Type B pancreatic cell (in vitro differentiated cells): ENCODE data around the gene SRP54. TPM values are rescaled to one million over a fixed set of nuclear protein-coding genes. Genes with fewer than 3 reads are reported as not detected.
"Not testable (repeated sequence)": the region's sequence is repeated elsewhere in the genome, so short reads cannot be mapped to it uniquely, and the experiment has no call there.

Experiments used
- DNase-seq: peaks from one replicate; pipeline ENCODE4 v3.0.0; 2021; ENCODE audit warnings: mixed read lengths; ENCODE audit not compliant: unreplicated experiment; ENCODE audit errors: extremely low spot score
- H3K27ac Mint-ChIP-seq: 2 replicates; pipeline ENCODE4 v1.8.0; 2021; ENCODE audit warnings: mild to moderate bottlenecking, mixed read lengths
- H3K27me3 Mint-ChIP-seq: 2 replicates; pipeline ENCODE4 v1.8.0; 2021; ENCODE audit warnings: mixed read lengths
- H3K36me3 Mint-ChIP-seq: 2 replicates; pipeline ENCODE4 v1.8.0; 2021; ENCODE audit warnings: mixed read lengths
- H3K4me1 Mint-ChIP-seq: one replicate; pipeline ENCODE4 v1.8.0; 2021; ENCODE audit warnings: mixed read lengths; ENCODE audit not compliant: unreplicated experiment
- H3K4me3 Mint-ChIP-seq: 2 replicates; pipeline ENCODE4 v1.8.0; 2021; ENCODE audit warnings: mild to moderate bottlenecking, mixed read lengths
- H3K9me3 Mint-ChIP-seq: 2 replicates; pipeline ENCODE4 v1.8.0; 2021; ENCODE audit warnings: mixed read lengths
- CTCF ChIP-seq: fragments of 200-600 bp; sonication (generic); conservative IDR thresholded peaks from 2 replicates; pipeline ENCODE4 v1.5.0; 2021; ENCODE audit warnings: antibody characterized with exemption, mild to moderate bottlenecking
- total RNA-seq: library from RNA; stranded (reverse); gene quantifications from 2 replicates; pipeline ENCODE4 v1.2.1, GENCODE V29; 2021; ENCODE audit warnings: low replicate concordance

Gene SRP54
- total RNA-seq, 1 donor from 2014 or later, result 48.3 TPM

GRCh38 chr14:34943506-34943905, 39.3 kb upstream of the SRP54 start:
- Mint-ChIP-seq H3K4me1 (no peaks in the 10 kb centered on the region), H3K36me3 (peaks cover 12% of the 10 kb centered on the region), H3K27me3 (no peaks in the 10 kb centered on the region), H3K9me3 (peaks cover 4% of the 10 kb centered on the region), H3K4me3 (no peak overlapping the region), H3K27ac (no peak overlapping the region)
- no peak for TF ChIP-seq CTCF
- DNase-seq, result no peak

- Mint-ChIP-seq H3K27me3 (no peaks in the 10 kb centered on the region), H3K27ac (no peak overlapping the region), H3K4me3 (no peak overlapping the region), H3K9me3 (peaks cover 4% of the 10 kb centered on the region), H3K36me3 (peaks cover 12% of the 10 kb centered on the region), H3K4me1 (no peaks in the 10 kb centered on the region)
- no peak for TF ChIP-seq CTCF
- DNase-seq, result no peak
Observed at GRCh38 chr14:34944744-34945143, 38.0 kb upstream of the SRP54 start.

GRCh38 chr14:34946699-34947098, 36.1 kb upstream of the SRP54 start:
- no peak for DNase-seq
- H3K27me3 Mint-ChIP-seq, result no peaks in the 10 kb centered on the region
- no peak for TF ChIP-seq CTCF
- peaks cover 4% of the 10 kb centered on the region for H3K9me3 Mint-ChIP-seq
- no peaks in the 10 kb centered on the region for H3K4me1 Mint-ChIP-seq
- H3K27ac Mint-ChIP-seq, result no peak overlapping the region
- peaks cover 16% of the 10 kb centered on the region for H3K36me3 Mint-ChIP-seq
- H3K4me3 Mint-ChIP-seq, result no peak overlapping the region

DNA sequence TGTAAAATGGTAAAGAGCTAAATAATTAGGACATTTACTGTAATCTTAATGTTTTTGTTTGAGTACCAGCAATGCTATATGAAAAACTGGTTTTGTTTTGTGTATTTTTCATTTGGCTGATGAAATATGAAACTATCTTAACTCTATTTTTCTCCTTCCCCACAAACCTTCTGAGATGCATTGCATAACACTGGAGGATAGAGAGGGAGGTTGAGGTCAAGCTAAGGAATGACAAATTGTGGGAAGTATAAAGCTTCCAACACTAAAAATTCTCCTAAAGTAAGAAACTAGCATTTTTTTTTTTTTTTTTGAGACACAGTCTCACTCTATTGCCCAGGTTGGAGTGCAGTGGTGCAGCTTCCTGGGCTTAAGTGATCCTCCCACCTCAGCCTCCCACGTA, 31.5 kb upstream of the SRP54 start:
- Mint-ChIP-seq H3K36me3 (peaks cover 4% of the 10 kb centered on the region), H3K4me3 (no peak overlapping the region), H3K9me3 (no peaks in the 10 kb centered on the region), H3K27ac (no peak overlapping the region), H3K27me3 (no peaks in the 10 kb centered on the region), H3K4me1 (no peaks in the 10 kb centered on the region)
- no peak for TF ChIP-seq CTCF
- DNase-seq, result no peak

GRCh38 chr14:34956931-34957330, 25.9 kb upstream of the SRP54 start:
- Mint-ChIP-seq H3K4me3 (no peak overlapping the region), H3K27me3 (no peaks in the 10 kb centered on the region), H3K36me3 (peaks cover 10% of the 10 kb centered on the region), H3K4me1 (peaks cover 3% of the 10 kb centered on the region), H3K9me3 (no peaks in the 10 kb centered on the region), H3K27ac (no peak overlapping the region)
- no peak for DNase-seq
- no peak for TF ChIP-seq CTCF

DNA sequence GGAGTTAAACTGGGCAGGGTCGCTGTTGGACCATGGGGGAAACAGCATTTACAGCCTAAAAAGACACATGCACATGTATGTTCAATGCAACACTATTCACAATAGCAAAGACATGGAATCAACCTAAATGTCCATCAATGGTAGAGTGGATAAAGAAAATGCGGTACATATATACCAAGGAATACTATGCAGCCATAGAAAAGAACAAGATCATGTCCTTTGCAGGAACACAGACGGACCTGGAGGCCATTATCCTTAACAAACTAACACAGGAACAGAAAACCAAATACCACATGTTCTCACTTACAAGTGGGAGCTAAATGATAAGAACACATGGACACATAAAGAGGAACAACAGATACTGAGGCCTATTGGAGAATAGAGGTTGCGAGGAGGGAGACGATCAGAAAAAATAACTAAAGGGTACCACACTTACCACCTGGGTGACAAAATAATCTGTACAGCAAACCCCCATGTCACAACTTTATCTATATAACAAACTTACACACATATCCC, 25.0 kb upstream of the SRP54 start:
- Mint-ChIP-seq H3K27me3 (no peaks in the 10 kb centered on the region), H3K36me3 (peaks cover 10% of the 10 kb centered on the region), H3K4me1 (peaks cover 3% of the 10 kb centered on the region), H3K9me3 (no peaks in the 10 kb centered on the region), H3K27ac (no peak overlapping the region), H3K4me3 (no peak overlapping the region)
- no peak for DNase-seq
- no peak for TF ChIP-seq CTCF

- DNase-seq, H3K9me3 Mint-ChIP-seq, H3K27me3 Mint-ChIP-seq, H3K27ac Mint-ChIP-seq, H3K36me3 Mint-ChIP-seq, H3K4me1 Mint-ChIP-seq, H3K4me3 Mint-ChIP-seq: not testable (repeated sequence)
Observed at GRCh38 chr14:34962106-34962505, 20.7 kb upstream of the SRP54 start.
